GM12892 (cell line): ENCODE measurements around the gene PLEKHA5.

Experiments used
- POLR2A ChIP-seq: IDR thresholded peaks from 2 replicates; pipeline ENCODE4 v1.6.1; 2011; ENCODE audit warnings: low read depth, low read length, control low read depth
- POLR2AphosphoS5 ChIP-seq: IDR thresholded peaks from 2 replicates; pipeline ENCODE4 v1.6.1; 2011; ENCODE audit warnings: low read depth, low read length, control low read depth

DNA sequence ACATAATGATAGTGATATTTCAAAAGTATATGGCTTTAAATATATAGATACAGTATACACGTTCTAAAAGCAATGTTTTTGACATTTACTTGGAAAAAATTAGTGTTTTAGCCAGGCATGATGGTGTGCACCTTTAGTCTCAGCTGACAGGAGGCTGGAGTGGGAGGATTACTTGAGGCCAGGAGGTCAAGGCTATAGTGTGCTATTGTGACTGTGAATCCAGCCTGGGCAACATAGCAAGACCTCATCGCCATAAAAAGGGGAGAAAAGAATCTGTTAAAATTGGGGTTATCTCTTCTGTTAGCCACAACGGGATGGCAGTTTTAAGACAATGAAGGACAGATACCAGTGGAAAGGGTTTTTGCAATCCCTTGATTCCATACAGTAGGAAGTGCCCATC is 95.2 kb downstream of the PLEKHA5 start:
- TF ChIP-seq POLR2AphosphoS5 = no peak
- no peak for TF ChIP-seq POLR2A
